ENCODE data around the gene SH2D7.

The SH2D7 gene

GRCh38 chr15:78076231-78077052, 15.9 kb upstream of the SH2D7 start:
- peak overlapping the region; percentile 92 for H3K4me3 ChIP-seq (ENCODE audit: control insufficient read depth, low read depth, low read length)

GRCh38 chr15:78077053-78077870, 15.1 kb upstream of the SH2D7 start, which contains the start of gene TBC1D2B:
Gene TBC1D2B (minus strand): TSS chr15:78077711. CDS start chr15:78077652, 59 bp downstream.
- no peak for DNase-seq (ENCODE audit: low read depth)
- H3K4me3 ChIP-seq (ENCODE audit: control insufficient read depth, low read depth, low read length), result peak within 1 kb of the TSS; percentile 92
- no peak for TF ChIP-seq CTCF (IDR thresholded peaks at IDR 0.05; ENCODE audit: control insufficient read depth, insufficient read depth, low read depth, low read length, missing control alignments)

More at GRCh38 chr15:78076231-78077052, 15.9 kb upstream of the SH2D7 start:
- DNase-seq (ENCODE audit: low read depth), result no peak
- TF ChIP-seq CTCF (IDR thresholded peaks at IDR 0.05; ENCODE audit: control insufficient read depth, insufficient read depth, low read depth, low read length, missing control alignments), result peak; percentile 35

- H3K4me3 ChIP-seq (ENCODE audit: control insufficient read depth, low read depth, low read length), result peak overlapping the region; percentile 50
- no peak for TF ChIP-seq CTCF (IDR thresholded peaks at IDR 0.05; ENCODE audit: control insufficient read depth, insufficient read depth, low read depth, low read length, missing control alignments)
- DNase-seq (ENCODE audit: low read depth), result no peak
Observed at GRCh38 chr15:78077871-78078210, 14.5 kb upstream of the SH2D7 start.

GRCh38 chr15:78079298-78080087, 12.9 kb upstream of the SH2D7 start:
- TF ChIP-seq CTCF (IDR thresholded peaks at IDR 0.05; ENCODE audit: control insufficient read depth, insufficient read depth, low read depth, low read length, missing control alignments), result no peak
- no peak for DNase-seq (ENCODE audit: low read depth)
- no peak overlapping the region for H3K4me3 ChIP-seq (ENCODE audit: control insufficient read depth, low read depth, low read length)

- H3K4me3 ChIP-seq (ENCODE audit: control insufficient read depth, low read depth, low read length), result no peak overlapping the region
- no peak for TF ChIP-seq CTCF (IDR thresholded peaks at IDR 0.05; ENCODE audit: control insufficient read depth, insufficient read depth, low read depth, low read length, missing control alignments)
- DNase-seq (ENCODE audit: low read depth), result no peak
Observed at GRCh38 chr15:78080088-78080460, 12.3 kb upstream of the SH2D7 start.

GRCh38 chr15:78082106-78082742, 10.1 kb upstream of the SH2D7 start:
- no peak for TF ChIP-seq CTCF (IDR thresholded peaks at IDR 0.05; ENCODE audit: control insufficient read depth, insufficient read depth, low read depth, low read length, missing control alignments)
- no peak overlapping the region for H3K4me3 ChIP-seq (ENCODE audit: control insufficient read depth, low read depth, low read length)
- DNase-seq (ENCODE audit: low read depth), result no peak

Measured in AG09309 (cell line).